ENCODE data around the gene KCNN2. TPM values are rescaled to one million over a fixed set of nuclear protein-coding genes. Genes with fewer than 3 reads are reported as not detected.
"Not testable (repeated sequence)": the region's sequence is repeated elsewhere in the genome, so short reads cannot be mapped to it uniquely, and the experiment has no call there.

The KCNN2 gene
- total RNA-seq, 4 donors from 2014 or later = 0.17 to 1.3 (median 0.98) TPM

DNA sequence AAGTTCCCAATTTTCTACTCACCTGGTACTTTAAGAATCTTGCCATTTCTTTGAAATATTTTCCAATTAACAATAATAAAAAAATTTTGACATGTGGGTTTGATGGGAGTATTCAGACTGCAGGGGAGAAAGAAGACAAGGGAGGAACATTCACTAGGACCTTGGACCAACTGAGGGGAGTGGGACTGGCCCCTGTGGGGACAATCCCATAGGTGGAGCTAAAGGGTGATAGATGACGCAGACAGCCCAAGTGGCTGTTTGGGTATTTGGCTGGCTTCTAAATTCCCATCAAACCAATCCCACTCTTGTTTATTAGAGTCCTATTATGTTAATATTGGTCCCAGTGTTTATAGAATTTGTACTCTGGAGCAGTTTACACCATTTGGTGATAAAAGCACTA, 65.3 kb downstream of the KCNN2 start:
- 92 to 100% methylated on average over 1 of the region's 1 CpG for WGBS, 2 donors
- DNase-seq (ENCODE audit: low spot score in 2 of 2) = no peak
- no peak for TF ChIP-seq POLR2A (IDR thresholded peaks at IDR 0.05)
- TF ChIP-seq, protein P1, sequence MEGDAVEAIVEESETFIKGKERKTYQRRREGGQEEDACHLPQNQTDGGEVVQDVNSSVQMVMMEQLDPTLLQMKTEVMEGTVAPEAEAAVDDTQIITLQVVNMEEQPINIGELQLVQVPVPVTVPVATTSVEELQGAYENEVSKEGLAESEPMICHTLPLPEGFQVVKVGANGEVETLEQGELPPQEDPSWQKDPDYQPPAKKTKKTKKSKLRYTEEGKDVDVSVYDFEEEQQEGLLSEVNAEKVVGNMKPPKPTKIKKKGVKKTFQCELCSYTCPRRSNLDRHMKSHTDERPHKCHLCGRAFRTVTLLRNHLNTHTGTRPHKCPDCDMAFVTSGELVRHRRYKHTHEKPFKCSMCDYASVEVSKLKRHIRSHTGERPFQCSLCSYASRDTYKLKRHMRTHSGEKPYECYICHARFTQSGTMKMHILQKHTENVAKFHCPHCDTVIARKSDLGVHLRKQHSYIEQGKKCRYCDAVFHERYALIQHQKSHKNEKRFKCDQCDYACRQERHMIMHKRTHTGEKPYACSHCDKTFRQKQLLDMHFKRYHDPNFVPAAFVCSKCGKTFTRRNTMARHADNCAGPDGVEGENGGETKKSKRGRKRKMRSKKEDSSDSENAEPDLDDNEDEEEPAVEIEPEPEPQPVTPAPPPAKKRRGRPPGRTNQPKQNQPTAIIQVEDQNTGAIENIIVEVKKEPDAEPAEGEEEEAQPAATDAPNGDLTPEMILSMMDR (IDR thresholded peaks at IDR 0.05) = no peak
- no peak overlapping the region for H3K4me3 ChIP-seq (ENCODE audit: low read depth, poor library complexity, severe bottlenecking)
- intact Hi-C loops (cut with DNase I; ENCODE audit: low total_unique reads) = no loop called here

DNA sequence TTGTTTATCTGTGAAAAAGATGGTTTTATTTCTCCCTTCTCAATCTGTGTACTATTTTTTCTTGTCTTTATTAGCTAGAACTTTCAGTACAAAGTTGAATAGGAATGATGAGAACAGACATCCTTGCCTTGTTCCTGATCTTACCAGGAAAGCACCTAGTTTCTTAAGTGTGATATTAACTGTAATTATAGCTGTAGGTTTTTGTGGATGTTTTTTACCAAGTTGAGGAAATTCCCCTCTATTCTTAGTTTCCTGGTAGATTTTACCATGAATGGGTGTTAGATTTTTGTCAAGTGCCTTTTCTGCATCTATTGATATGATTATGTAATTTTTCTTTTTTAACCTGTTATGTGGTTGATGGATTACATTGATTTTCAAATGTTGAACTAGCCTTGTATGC, 68.7 kb downstream of the KCNN2 start:
- TF ChIP-seq, protein P1 (IDR thresholded peaks at IDR 0.05) = no peak
- TF ChIP-seq POLR2A (IDR thresholded peaks at IDR 0.05) = no peak
- H3K4me3 ChIP-seq (ENCODE audit: low read depth, poor library complexity, severe bottlenecking) = no peak overlapping the region
- intact Hi-C loops (cut with DNase I; ENCODE audit: low total_unique reads) = no loop called here
- DNase-seq (ENCODE audit: low spot score in 2 of 2) = no peak

DNA sequence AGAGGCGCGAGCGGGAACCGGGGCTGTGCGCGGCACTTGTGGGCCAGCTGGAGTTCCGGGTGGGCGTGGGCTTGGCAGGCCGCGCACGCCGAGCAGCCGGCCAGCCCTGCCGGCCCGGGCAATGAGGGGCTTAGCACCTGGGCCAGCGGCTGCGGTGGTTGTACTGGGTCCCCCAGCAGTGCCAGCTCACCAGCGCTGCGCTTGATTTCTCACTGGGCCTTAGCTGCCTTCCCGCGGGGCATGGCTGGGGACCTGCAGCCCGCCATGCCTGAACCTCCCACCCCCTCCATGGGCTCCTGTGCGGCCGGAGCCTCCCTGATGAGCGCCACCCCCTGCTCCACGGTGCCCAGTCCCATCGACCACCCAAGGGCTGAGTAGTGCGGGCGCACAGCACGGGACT, 70.8 kb downstream of the KCNN2 start:
- DNase-seq (ENCODE audit: low spot score in 2 of 2); intact Hi-C loops (cut with DNase I; ENCODE audit: low total_unique reads): not testable (repeated sequence)
- WGBS, 2 donors = 98 to 100% methylated on average over 1 to 19 of the region's 30 CpGs

GRCh38 chr5:114434396-114435219, 72.7 kb downstream of the KCNN2 start:
- no peak for DNase-seq (ENCODE audit: low spot score in 2 of 2)
- TF ChIP-seq, protein P1 (IDR thresholded peaks at IDR 0.05) = no peak
- H3K4me3 ChIP-seq (ENCODE audit: low read depth, poor library complexity, severe bottlenecking) = no peak overlapping the region
- 55 to 62% methylated on average over 5 of the region's 5 CpGs for WGBS, 2 donors
- intact Hi-C loops (cut with DNase I; ENCODE audit: low total_unique reads) = no loop called here

More for the DNA sequence above, 70.8 kb downstream of the KCNN2 start:
- H3K4me3 ChIP-seq (ENCODE audit: low read depth, poor library complexity, severe bottlenecking) = not testable (repeated sequence)

DNA sequence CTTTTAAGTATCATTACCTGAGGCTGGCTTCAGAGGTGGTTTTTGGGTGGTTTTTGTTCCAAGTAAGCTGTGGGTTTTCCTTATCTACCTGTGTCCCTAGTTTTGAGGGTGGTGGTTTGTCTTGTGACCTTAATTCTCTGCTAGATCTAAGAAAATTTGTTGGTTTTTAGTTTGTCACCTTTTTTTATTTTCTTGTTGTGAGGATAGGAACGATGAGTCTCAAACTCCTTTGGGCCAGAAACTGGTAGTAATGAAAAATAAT, 73.3 kb downstream of the KCNN2 start:
- WGBS, 2 donors = 70 to 91% methylated on average over 1 of the region's 1 CpG
- H3K4me3 ChIP-seq (ENCODE audit: low read depth, poor library complexity, severe bottlenecking) = no peak overlapping the region
- no peak for TF ChIP-seq POLR2A (IDR thresholded peaks at IDR 0.05)
- TF ChIP-seq, protein P1 (IDR thresholded peaks at IDR 0.05) = no peak
- no peak for DNase-seq (ENCODE audit: low spot score in 2 of 2)
- intact Hi-C loops (cut with DNase I; ENCODE audit: low total_unique reads) = no loop called here

DNA sequence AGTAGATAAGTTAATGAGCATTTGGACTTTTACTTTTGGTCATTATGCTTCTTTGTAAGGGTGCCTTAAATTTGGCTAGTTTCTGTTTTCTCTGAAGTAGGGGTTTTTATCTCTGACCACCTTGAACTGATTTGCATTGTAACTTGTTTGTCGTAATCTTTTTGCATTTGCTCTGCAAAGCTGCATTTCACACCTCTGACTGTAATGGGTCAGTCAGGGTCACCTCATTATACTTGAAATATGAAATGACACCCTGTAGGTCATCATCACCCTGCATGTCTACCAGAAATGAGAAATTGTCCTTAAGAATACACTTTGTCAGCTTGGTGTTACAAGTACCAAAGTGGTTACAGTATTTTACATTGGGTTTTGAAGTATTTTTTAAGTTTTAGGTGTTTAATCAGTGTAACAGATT, 74.0 kb downstream of the KCNN2 start:
- no peak for DNase-seq (ENCODE audit: low spot score in 2 of 2)
- TF ChIP-seq, protein P1 (IDR thresholded peaks at IDR 0.05) = no peak
- no peak for TF ChIP-seq POLR2A (IDR thresholded peaks at IDR 0.05)
- intact Hi-C loops (cut with DNase I; ENCODE audit: low total_unique reads) = no loop called here
- 84 to 93% methylated on average over 1 of the region's 1 CpG for WGBS, 2 donors
- H3K4me3 ChIP-seq (ENCODE audit: low read depth, poor library complexity, severe bottlenecking) = no peak overlapping the region
